ENCODE data around the gene INPP5K. TPM values are rescaled to one million over a fixed set of nuclear protein-coding genes. Genes with fewer than 3 reads are reported as not detected.
"Not testable (repeated sequence)": the region's sequence is repeated elsewhere in the genome, so short reads cannot be mapped to it uniquely, and the experiment has no call there.

The INPP5K gene
- total RNA-seq, 2 donors from 2014 or later = 27.6 to 35.5 TPM

DNA sequence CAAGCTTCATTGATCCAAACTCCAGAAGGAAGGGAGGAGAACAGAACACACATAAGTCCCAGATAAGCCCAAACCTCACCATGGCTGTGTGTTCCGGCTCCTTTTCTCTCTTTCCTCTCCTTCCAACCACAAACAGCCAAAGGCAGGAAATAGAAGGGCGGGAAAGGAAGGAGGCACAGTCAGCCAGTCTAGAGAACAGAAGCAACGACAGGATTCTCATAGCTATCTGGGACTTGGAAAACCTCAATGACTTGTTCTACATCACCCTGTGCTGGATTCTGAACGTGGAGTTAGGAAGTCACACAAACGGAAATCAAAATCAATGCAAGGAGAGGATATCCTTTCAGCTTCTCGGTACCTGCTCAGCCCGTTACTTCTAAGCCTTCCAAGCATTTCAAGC lies 69.4 kb downstream of the INPP5K start:
- Histone ChIP-seq H3K27ac (no peak overlapping the region), H3K9me3 (no peaks in the 10 kb centered on the region), H3K9ac (ENCODE audit: low read depth in 2 of 2, low read length in 2 of 2) (no peak overlapping the region), H3K27me3 (no peaks in the 10 kb centered on the region), H3K4me3 (no peak overlapping the region), H3K36me3 (no peaks in the 10 kb centered on the region), H3K4me1 (peaks cover 14% of the 10 kb centered on the region)
- intact Hi-C loops (cut with DNase I) = no loop called here
- TF ChIP-seq, protein P1, sequence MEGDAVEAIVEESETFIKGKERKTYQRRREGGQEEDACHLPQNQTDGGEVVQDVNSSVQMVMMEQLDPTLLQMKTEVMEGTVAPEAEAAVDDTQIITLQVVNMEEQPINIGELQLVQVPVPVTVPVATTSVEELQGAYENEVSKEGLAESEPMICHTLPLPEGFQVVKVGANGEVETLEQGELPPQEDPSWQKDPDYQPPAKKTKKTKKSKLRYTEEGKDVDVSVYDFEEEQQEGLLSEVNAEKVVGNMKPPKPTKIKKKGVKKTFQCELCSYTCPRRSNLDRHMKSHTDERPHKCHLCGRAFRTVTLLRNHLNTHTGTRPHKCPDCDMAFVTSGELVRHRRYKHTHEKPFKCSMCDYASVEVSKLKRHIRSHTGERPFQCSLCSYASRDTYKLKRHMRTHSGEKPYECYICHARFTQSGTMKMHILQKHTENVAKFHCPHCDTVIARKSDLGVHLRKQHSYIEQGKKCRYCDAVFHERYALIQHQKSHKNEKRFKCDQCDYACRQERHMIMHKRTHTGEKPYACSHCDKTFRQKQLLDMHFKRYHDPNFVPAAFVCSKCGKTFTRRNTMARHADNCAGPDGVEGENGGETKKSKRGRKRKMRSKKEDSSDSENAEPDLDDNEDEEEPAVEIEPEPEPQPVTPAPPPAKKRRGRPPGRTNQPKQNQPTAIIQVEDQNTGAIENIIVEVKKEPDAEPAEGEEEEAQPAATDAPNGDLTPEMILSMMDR (IDR thresholded peaks at IDR 0.05) = no peak
- DNase-seq = no peak

- Histone ChIP-seq H3K4me3 (no peak overlapping the region), H3K9me3 (no peaks in the 10 kb centered on the region), H3K9ac (ENCODE audit: low read depth in 2 of 2, low read length in 2 of 2) (no peak overlapping the region), H3K27me3 (no peaks in the 10 kb centered on the region), H3K4me1 (peaks cover 14% of the 10 kb centered on the region), H3K27ac (no peak overlapping the region), H3K36me3 (no peaks in the 10 kb centered on the region)
- TF ChIP-seq, protein P1 (IDR thresholded peaks at IDR 0.05) = no peak
- intact Hi-C loops (cut with DNase I) = no loop called here
- no peak for DNase-seq
These were observed 70.2 kb downstream of the INPP5K start for GRCh38 chr17:1446201-1446600.

DNA sequence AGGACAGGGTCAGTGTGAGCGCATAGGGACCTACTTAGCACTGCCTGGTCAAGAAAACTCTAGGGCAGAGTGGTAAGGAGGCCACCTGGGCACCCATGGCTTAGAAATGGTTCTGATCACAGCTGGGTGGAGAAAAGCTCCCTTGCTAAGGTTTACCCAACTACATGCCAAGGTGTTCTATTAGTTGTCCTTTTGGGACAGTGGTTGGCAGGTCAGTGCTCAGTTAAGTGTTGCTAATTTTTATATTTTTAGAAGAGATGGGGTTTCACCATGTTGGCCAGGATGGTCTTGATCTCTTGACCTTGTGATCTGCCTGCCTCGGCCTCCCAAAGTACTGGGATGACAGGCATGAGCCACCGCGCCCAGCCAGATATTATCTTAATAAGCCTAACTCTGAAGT lies 70.7 kb downstream of the INPP5K start:
- H3K9ac ChIP-seq (ENCODE audit: low read depth in 2 of 2, low read length in 2 of 2); H3K27me3 ChIP-seq; H3K4me3 ChIP-seq; intact Hi-C loops (cut with DNase I); H3K36me3 ChIP-seq; H3K27ac ChIP-seq; DNase-seq; H3K9me3 ChIP-seq: not testable (repeated sequence)
- peaks cover 14% of the 10 kb centered on the region for H3K4me1 ChIP-seq

Other genes starting within 250 kb of the INPP5K start
- not detected for gene BHLHA9, start 246.2 kb downstream of the INPP5K start, total RNA-seq
- under 1 TPM; 0.07 to 0.08 TPM for gene TRARG1, start 236.9 kb downstream of the INPP5K start, total RNA-seq
- 100 to 1,000 TPM; 533 to 644 TPM for gene YWHAE, start 116.4 kb downstream of the INPP5K start, total RNA-seq
- gene CRK, start 60.4 kb downstream of the INPP5K start, total RNA-seq = 10 to 100 TPM; 74.5 to 82.0 TPM
- 100 to 1,000 TPM; 280 to 315 TPM for gene MYO1C, start 23.9 kb downstream of the INPP5K start, total RNA-seq
- 10 to 100 TPM; 77.8 to 83.2 TPM for gene PITPNA, start 46.2 kb upstream of the INPP5K start, total RNA-seq
- 10 to 100 TPM; 29.3 to 38.7 TPM for gene SLC43A2, start 112.2 kb upstream of the INPP5K start, total RNA-seq
- 1 to 10 TPM; 6.3 to 7.7 TPM for gene SCARF1, start 129.1 kb upstream of the INPP5K start, total RNA-seq
- gene RILP, start 133.3 kb upstream of the INPP5K start, total RNA-seq = 10 to 100 TPM; 35.7 to 40.4 TPM
- 100 to 1,000 TPM; 172 to 292 TPM for gene PRPF8, start 168.3 kb upstream of the INPP5K start, total RNA-seq
- 10 to 100 TPM; 30.2 to 32.6 TPM for gene TLCD2, start 193.8 kb upstream of the INPP5K start, total RNA-seq
- gene WDR81, start 208.1 kb upstream of the INPP5K start, total RNA-seq = 10 to 100 TPM in 1 of 2 donors, 1 to 10 TPM in 1; 9.2 to 16.0 TPM
- gene SERPINF2, start 226.3 kb upstream of the INPP5K start, total RNA-seq = 1 to 10 TPM; 1.0 to 1.7 TPM
- gene SERPINF1, start 245.4 kb upstream of the INPP5K start, total RNA-seq = 10 to 100 TPM; 13.3 to 39.7 TPM

All from colonic mucosa (tissue), 4 donors.